Ovary (tissue), 9 donors: Measurements from ENCODE around the gene COL5A1. TPM values are rescaled to one million over a fixed set of nuclear protein-coding genes. Genes with fewer than 3 reads are reported as not detected.

Source experiments
- DNase-seq, 5 donors: peaks; one replicate each; pipeline ENCODE4 v3.0.0-alpha.2; 2019 to 2020
- H3K27ac ChIP-seq, 2 donors: fragments of 200-600 bp; one replicate each; pipeline versions ENCODE4 v1.5.1 to v1.8.0; 2019 to 2022
- H3K27me3 ChIP-seq: fragments of 200-600 bp; one replicate; pipeline ENCODE4 v1.8.0; 2022
- H3K36me3 ChIP-seq: fragments of 200-600 bp; sonication (generic); one replicate; pipeline ENCODE4 v1.5.1; 2019
- H3K4me1 ChIP-seq: one replicate; pipeline ENCODE4 v1.8.1; 2013; ENCODE audit warnings: mild to moderate bottlenecking, moderate library complexity; ENCODE audit not compliant: insufficient read depth
- H3K4me3 ChIP-seq: fragments of 200-600 bp; sonication (generic); one replicate; pipeline ENCODE4 v1.5.1; 2017
- H3K9me3 ChIP-seq, 2 donors: fragments of 200-600 bp in 1 of 2; sonication (generic) in 1 of 2; one replicate each; pipeline versions ENCODE4 v1.5.1 to v1.8.1; 2013 to 2019; ENCODE audit warnings: mild to moderate bottlenecking in 1 of 2, moderate library complexity in 1 of 2
- CTCF ChIP-seq, 3 donors: fragments of 450-650 bp in 2 of 3; fragments of 200-600 bp in 1 of 3; IDR thresholded peaks; one replicate each; pipeline versions ENCODE4 v1.5.1 to v1.8.0; 2016 to 2022; ENCODE audit warnings: antibody characterized with exemption in 3 of 3, mild to moderate bottlenecking in 1 of 3
- EP300 ChIP-seq: sonication (generic); formaldehyde crosslinking; IDR thresholded peaks from one replicate; pipeline ENCODE4 v1.6.1; 2017; ENCODE audit warnings: antibody characterized with exemption
- POLR2A ChIP-seq: fragments of 450-650 bp; IDR thresholded peaks from one replicate; pipeline ENCODE4 v1.6.1; 2017; ENCODE audit warnings: antibody characterized with exemption, mild to moderate bottlenecking, moderate library complexity
- WGBS, 3 donors: extraction: QIAGEN DNeasy Blood & Tissue Kit in 1 of 3; methylation state at CpG; one replicate each; pipeline versions ENCODE4 v1.1.5 to v1.1.7; 2013 to 2017; 5-methylcytosine and 5-hydroxymethylcytosine counted together
- intact Hi-C, 4 donors: fragments of 100-400 bp; cut with DNase I; formaldehyde crosslinking; loops; one replicate each; pipeline versions ENCODE4 v1.11.0 to v1.15.1; 2022 to 2023
- polyA plus RNA-seq, 2 donors: library from polyadenylated mRNA; stranded (reverse); fragments of 200-250 nt in 1 of 2; fragments of 350-450 nt in 1 of 2; fragmentation: Illumina TruSeq in 1 of 2; extraction: RNeasy Lipid Tissue Mini Kit (QIAGEN cat#74804) in 1 of 2; gene quantifications; one replicate each; pipeline ENCODE4 v1.2.3, GENCODE V29; 2013 to 2014
- total RNA-seq, 7 donors: library from RNA; depleted of rRNA in 2 of 7; stranded (reverse); fragments of >200 nt in 2 of 7; fragmentation: NEBNext Ultra II Directional in 3 of 7; extraction: Animal tissue kit (Norgen Biotek cat#: 25700) in 3 of 7; gene quantifications; one replicate each; pipeline versions ENCODE4 v1.1.0 to v1.2.4, GENCODE V29; 2016 to 2023
- donor health status: DM: no; HTN: no; CAD: no; lungs with moderate emphysema.
- donor health status: DM: no; HTN: no; CAD: no.
- donor health status: Bipolar disorder and iron deficiency.
- donor health status: DM: yes; HTN: yes; CAD: no.
- donor health status: DM: no; HTN: no; CAD: no.
- donor health status: DM: yes; HTN: yes; CAD: no.

The COL5A1 gene
- total and polyA plus RNA-seq, 9 donors = 28.1 to 117 (median 54.6) TPM

GRCh38 chr9:134811673-134812342, 170.2 kb downstream of the COL5A1 start:
- H3K27me3 ChIP-seq = no peaks in the 10 kb centered on the region
- no peak overlapping the region for H3K4me3 ChIP-seq
- peaks cover 1% of the 10 kb centered on the region for H3K4me1 ChIP-seq
- WGBS, 3 donors = 40 to 54% (median 47%) methylated on average over 14 of the region's 14 CpGs
- H3K27ac ChIP-seq = no peak overlapping the region
- H3K9me3 ChIP-seq = no peaks in the 10 kb centered on the region
- no peak for DNase-seq
- intact Hi-C loops = no loop called here
- H3K36me3 ChIP-seq = no peaks in the 10 kb centered on the region
- no peak for TF ChIP-seq POLR2A
- TF ChIP-seq CTCF (IDR thresholded peaks at IDR 0.05) = no peak
- TF ChIP-seq EP300 = no peak

GRCh38 chr9:134812343-134812673, 170.7 kb downstream of the COL5A1 start:
- Histone ChIP-seq H3K9me3 (no peaks in the 10 kb centered on the region), H3K27me3 (no peaks in the 10 kb centered on the region), H3K4me3 (no peak overlapping the region), H3K36me3 (no peaks in the 10 kb centered on the region), H3K4me1 (peaks cover 1% of the 10 kb centered on the region), H3K27ac (no peak overlapping the region)
- intact Hi-C loops = no loop called here
- TF ChIP-seq POLR2A (no peak), EP300 (no peak), CTCF (IDR thresholded peaks at IDR 0.05) (no peak)
- DNase-seq = no peak
- 24 to 30% (median 29%) methylated on average over 11 of the region's 11 CpGs for WGBS, 3 donors

- H3K4me3 ChIP-seq = no peak overlapping the region
- intact Hi-C loops = no loop called here
- no peaks in the 10 kb centered on the region for H3K36me3 ChIP-seq
- TF ChIP-seq POLR2A = no peak
- peaks cover 1% of the 10 kb centered on the region for H3K4me1 ChIP-seq
- H3K27ac ChIP-seq = no peak overlapping the region
- H3K9me3 ChIP-seq = no peaks in the 10 kb centered on the region
- no peaks in the 10 kb centered on the region for H3K27me3 ChIP-seq
- WGBS, 3 donors = 94 to 97% (median 95%) methylated on average over 19 of the region's 19 CpGs
- DNase-seq = no peak
These were observed 172.2 kb downstream of the COL5A1 start for GRCh38 chr9:134813841-134814240.

GRCh38 chr9:134814598-134815215, 173.1 kb downstream of the COL5A1 start:
- 88 to 94% (median 88%) methylated on average over 16 of the region's 16 CpGs for WGBS, 3 donors

More at GRCh38 chr9:134814598-134815215, 173.1 kb downstream of the COL5A1 start:
- Histone ChIP-seq H3K4me3 (no peak overlapping the region), H3K27me3 (no peaks in the 10 kb centered on the region), H3K27ac (no peak overlapping the region), H3K36me3 (no peaks in the 10 kb centered on the region), H3K9me3 (no peaks in the 10 kb centered on the region), H3K4me1 (peaks cover 1% of the 10 kb centered on the region)
- intact Hi-C loops = no loop called here
- TF ChIP-seq EP300 = no peak
- no peak for TF ChIP-seq CTCF (IDR thresholded peaks at IDR 0.05)
- no peak for TF ChIP-seq POLR2A
- no peak for DNase-seq
